ENCODE results near the gene GOLGA6L22. TPM values are rescaled to one million over a fixed set of nuclear protein-coding genes. Genes with fewer than 3 reads are reported as not detected.
A peak's percentile ranks its signal among the peaks of the same experiment; 100 is the strongest.
"Not testable (repeated sequence)": the region's sequence is repeated elsewhere in the genome, so short reads cannot be mapped to it uniquely, and the experiment has no call there.

GOLGA6L22 gene
- polyA plus RNA-seq, result not detected

GRCh38 chr15:22458603-22459002 lies at the start of gene GOLGA6L22:
TSS of gene GOLGA6L22 (plus strand) at chr15:22458903. CDS start at chr15:22458994, 91 bp downstream.
- H3K27ac Mint-ChIP-seq; H3K27me3 Mint-ChIP-seq (ENCODE audit: low read depth in 3 of 3); H3K9me3 Mint-ChIP-seq; H3K4me3 Mint-ChIP-seq; H3K4me1 Mint-ChIP-seq; H3K36me3 Mint-ChIP-seq; DNase-seq: not testable (repeated sequence)

- DNase-seq; H3K4me3 Mint-ChIP-seq; H3K27ac Mint-ChIP-seq; H3K4me1 Mint-ChIP-seq; H3K9me3 Mint-ChIP-seq; H3K36me3 Mint-ChIP-seq; H3K27me3 Mint-ChIP-seq (ENCODE audit: low read depth in 3 of 3): not testable (repeated sequence)
These were observed 41.4 kb upstream of the GOLGA6L22 start for GRCh38 chr15:22417288-22417687.

GRCh38 chr15:22417795-22418194 lies 40.9 kb upstream of the GOLGA6L22 start:
- not testable (repeated sequence) for H3K27ac Mint-ChIP-seq; H3K4me1 Mint-ChIP-seq; H3K27me3 Mint-ChIP-seq (ENCODE audit: low read depth in 3 of 3); H3K36me3 Mint-ChIP-seq; H3K9me3 Mint-ChIP-seq; DNase-seq; H3K4me3 Mint-ChIP-seq

GRCh38 chr15:22418212-22418611 lies 40.5 kb upstream of the GOLGA6L22 start:
- H3K4me3 Mint-ChIP-seq; H3K36me3 Mint-ChIP-seq; H3K9me3 Mint-ChIP-seq; H3K27me3 Mint-ChIP-seq (ENCODE audit: low read depth in 3 of 3); DNase-seq; H3K27ac Mint-ChIP-seq; H3K4me1 Mint-ChIP-seq: not testable (repeated sequence)

- not testable (repeated sequence) for H3K9me3 Mint-ChIP-seq; H3K36me3 Mint-ChIP-seq; H3K27ac Mint-ChIP-seq; H3K27me3 Mint-ChIP-seq (ENCODE audit: low read depth in 3 of 3); H3K4me3 Mint-ChIP-seq; H3K4me1 Mint-ChIP-seq; DNase-seq
These were observed 40.0 kb upstream of the GOLGA6L22 start for GRCh38 chr15:22418666-22419065.

GRCh38 chr15:22420340-22420739 lies 38.4 kb upstream of the GOLGA6L22 start:
- DNase-seq; H3K9me3 Mint-ChIP-seq; H3K4me3 Mint-ChIP-seq; H3K27me3 Mint-ChIP-seq (ENCODE audit: low read depth in 3 of 3); H3K27ac Mint-ChIP-seq; H3K36me3 Mint-ChIP-seq; H3K4me1 Mint-ChIP-seq: not testable (repeated sequence)

GRCh38 chr15:22429426-22429825 lies 29.3 kb upstream of the GOLGA6L22 start:
- not testable (repeated sequence) for H3K9me3 Mint-ChIP-seq; H3K36me3 Mint-ChIP-seq; H3K27ac Mint-ChIP-seq; H3K4me3 Mint-ChIP-seq; H3K4me1 Mint-ChIP-seq; DNase-seq; H3K27me3 Mint-ChIP-seq (ENCODE audit: low read depth in 3 of 3)

GRCh38 chr15:22431687-22432086 lies 27.0 kb upstream of the GOLGA6L22 start:
- not testable (repeated sequence) for H3K27ac Mint-ChIP-seq; H3K27me3 Mint-ChIP-seq (ENCODE audit: low read depth in 3 of 3); H3K36me3 Mint-ChIP-seq; H3K4me3 Mint-ChIP-seq; DNase-seq; H3K9me3 Mint-ChIP-seq; H3K4me1 Mint-ChIP-seq

GRCh38 chr15:22494490-22495113 lies 35.9 kb downstream of the GOLGA6L22 start:
- peak overlapping the region; percentile 64 to 84 (median 80) for H3K4me3 Mint-ChIP-seq
- DNase-seq, result peak; percentile 41 to 59 (median 52)
- not testable (repeated sequence) for H3K4me1 Mint-ChIP-seq; H3K9me3 Mint-ChIP-seq; H3K36me3 Mint-ChIP-seq; H3K27me3 Mint-ChIP-seq (ENCODE audit: low read depth in 3 of 3)
- H3K27ac Mint-ChIP-seq, result peak overlapping the region in 1 of 6 donors; percentile 59

GRCh38 chr15:22497200-22497599 lies 38.5 kb downstream of the GOLGA6L22 start:
- not testable (repeated sequence) for H3K9me3 Mint-ChIP-seq; H3K27me3 Mint-ChIP-seq (ENCODE audit: low read depth in 3 of 3)

GRCh38 chr15:22498220-22498925 lies 39.7 kb downstream of the GOLGA6L22 start:
- not testable (repeated sequence) for H3K27me3 Mint-ChIP-seq (ENCODE audit: low read depth in 3 of 3); H3K27ac Mint-ChIP-seq; H3K36me3 Mint-ChIP-seq; H3K9me3 Mint-ChIP-seq; DNase-seq; H3K4me1 Mint-ChIP-seq; H3K4me3 Mint-ChIP-seq

More at GRCh38 chr15:22497200-22497599, 38.5 kb downstream of the GOLGA6L22 start:
- DNase-seq, H3K27ac Mint-ChIP-seq, H3K4me3 Mint-ChIP-seq, H3K36me3 Mint-ChIP-seq, H3K4me1 Mint-ChIP-seq: not testable (repeated sequence)

GRCh38 chr15:22502272-22502671 lies 43.6 kb downstream of the GOLGA6L22 start:
- not testable (repeated sequence) for DNase-seq; H3K27me3 Mint-ChIP-seq (ENCODE audit: low read depth in 3 of 3); H3K36me3 Mint-ChIP-seq; H3K27ac Mint-ChIP-seq; H3K9me3 Mint-ChIP-seq; H3K4me3 Mint-ChIP-seq; H3K4me1 Mint-ChIP-seq

- H3K27me3 Mint-ChIP-seq (ENCODE audit: low read depth in 3 of 3); H3K9me3 Mint-ChIP-seq; H3K27ac Mint-ChIP-seq; H3K36me3 Mint-ChIP-seq; DNase-seq; H3K4me1 Mint-ChIP-seq; H3K4me3 Mint-ChIP-seq: not testable (repeated sequence)
These were observed 48.3 kb downstream of the GOLGA6L22 start for GRCh38 chr15:22506959-22507358.

- not testable (repeated sequence) for DNase-seq; H3K27me3 Mint-ChIP-seq (ENCODE audit: low read depth in 3 of 3); H3K36me3 Mint-ChIP-seq; H3K4me3 Mint-ChIP-seq; H3K9me3 Mint-ChIP-seq; H3K27ac Mint-ChIP-seq; H3K4me1 Mint-ChIP-seq
These were observed 57.4 kb downstream of the GOLGA6L22 start for GRCh38 chr15:22516140-22516539.
